Parathyroid adenoma (tissue), 2 donors: ENCODE results near the gene SPRY1.

ENCODE experiments used
- H2AFZ ChIP-seq: fragments of 300-600 bp; sonication (generic); one replicate; pipeline ENCODE4 v1.7.0; 2017; ENCODE audit warnings: antibody characterized with exemption, mild to moderate bottlenecking
- H3K27ac ChIP-seq: fragments of 300-600 bp; sonication (generic); one replicate; pipeline ENCODE4 v1.7.0; 2017
- H3K27me3 ChIP-seq: fragments of 300-600 bp; sonication (generic); one replicate; pipeline ENCODE4 v1.7.0; 2017; ENCODE audit warnings: low read length; ENCODE audit not compliant: control insufficient read depth, insufficient read depth
- H3K36me3 ChIP-seq: fragments of 300-600 bp; sonication (generic); one replicate; pipeline ENCODE4 v1.7.0; 2017; ENCODE audit warnings: low read length; ENCODE audit not compliant: control insufficient read depth, insufficient read depth
- H3K4me1 ChIP-seq: fragments of 300-600 bp; sonication (generic); one replicate; pipeline ENCODE4 v1.7.0; 2017; ENCODE audit warnings: control low read depth
- H3K4me2 ChIP-seq: fragments of 300-600 bp; sonication (generic); one replicate; pipeline ENCODE4 v1.7.0; 2017; ENCODE audit warnings: low read length
- H3K4me3 ChIP-seq: fragments of 300-600 bp; sonication (generic); one replicate; pipeline ENCODE4 v1.7.0; 2017; ENCODE audit warnings: low read depth, low read length
- H3K79me2 ChIP-seq: fragments of 300-600 bp; sonication (generic); one replicate; pipeline ENCODE4 v1.7.0; 2017; ENCODE audit warnings: control low read depth
- H3K9ac ChIP-seq: fragments of 300-600 bp; sonication (generic); one replicate; pipeline ENCODE4 v1.7.0; 2017; ENCODE audit warnings: mild to moderate bottlenecking
- H3K9me3 ChIP-seq: fragments of 300-600 bp; sonication (generic); one replicate; pipeline ENCODE4 v1.7.0; 2017; ENCODE audit warnings: low read length; ENCODE audit not compliant: control insufficient read depth
- TF ChIP-seq, protein P1 (sequence below): fragments of 300-600 bp; sonication (generic); IDR thresholded peaks from one replicate; pipeline ENCODE4 v1.7.0; 2017; ENCODE audit warnings: antibody characterized with exemption, mild to moderate bottlenecking
- donor health status: primary hyperparathyroidism.

Gene SPRY1

DNA sequence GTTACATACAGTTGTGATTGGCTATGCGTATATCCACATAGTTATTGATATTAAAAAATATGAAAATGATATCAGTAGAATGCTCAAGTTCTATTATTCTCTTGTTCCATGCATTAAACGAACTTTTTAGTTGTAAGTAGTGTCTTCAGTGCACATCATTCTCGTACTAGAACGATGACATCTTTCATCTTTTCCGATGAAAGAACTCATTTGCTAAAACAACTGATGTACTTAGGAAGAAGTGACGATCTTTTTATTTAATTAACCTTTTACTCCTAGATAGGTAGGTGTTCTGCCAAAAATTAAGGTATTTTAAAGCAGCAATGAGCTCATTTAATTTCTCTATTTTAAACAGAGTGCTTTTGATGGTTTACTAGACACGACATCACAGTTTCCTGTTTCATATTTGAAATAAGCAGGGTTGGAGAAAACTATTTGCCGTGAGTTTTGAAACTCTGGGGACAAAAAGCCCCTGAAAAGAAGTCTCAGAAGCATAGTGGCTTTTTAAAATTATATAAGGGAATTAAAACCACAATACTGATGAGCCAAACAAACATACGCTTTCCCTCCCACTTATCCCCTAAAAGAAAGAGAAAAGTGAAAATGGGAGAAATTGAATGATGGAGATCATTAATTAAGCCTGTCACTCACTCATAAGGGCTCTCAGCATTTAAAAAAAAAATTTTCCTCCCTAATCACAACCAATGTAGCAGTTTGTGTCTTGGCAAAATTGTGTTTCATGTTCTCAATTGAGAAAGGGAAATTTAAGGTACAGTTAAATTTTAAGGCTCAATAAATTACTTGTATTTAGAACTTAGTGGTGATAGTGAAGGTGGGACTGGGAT, 25.6 kb downstream of the SPRY1 start:
- H3K4me3 ChIP-seq = no peak overlapping the region
- no peak overlapping the region for H3K27ac ChIP-seq
- no peak overlapping the region for H3K9ac ChIP-seq

DNA sequence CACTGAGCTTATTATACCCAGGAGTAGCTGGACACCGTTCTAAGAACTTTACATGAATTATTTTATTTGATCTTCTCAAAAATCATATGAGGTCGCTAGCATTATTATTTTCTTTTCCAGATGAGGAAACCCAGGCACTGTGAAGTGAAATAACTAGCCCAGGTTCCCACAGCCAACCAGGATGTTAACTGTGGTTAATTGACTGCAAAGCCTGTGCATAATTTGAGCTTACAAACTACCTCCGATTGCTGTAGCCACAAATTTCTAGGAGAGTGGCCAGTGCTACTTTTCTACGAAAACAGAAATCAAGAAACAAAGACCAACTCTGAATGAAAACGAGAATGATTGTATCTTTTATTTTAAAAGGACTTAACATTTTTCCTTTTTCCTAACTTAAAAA, 27.2 kb downstream of the SPRY1 start:
- Histone ChIP-seq H3K4me2 (no peak overlapping the region), H3K79me2 (no peaks in the 10 kb centered on the region), H2AFZ (no peak overlapping the region), H3K4me3 (no peak overlapping the region), H3K9ac (no peak overlapping the region), H3K36me3 (no peaks in the 10 kb centered on the region), H3K9me3 (no peaks in the 10 kb centered on the region), H3K27ac (no peak overlapping the region), H3K4me1 (no peaks in the 10 kb centered on the region), H3K27me3 (no peaks in the 10 kb centered on the region)
- TF ChIP-seq, protein P1, sequence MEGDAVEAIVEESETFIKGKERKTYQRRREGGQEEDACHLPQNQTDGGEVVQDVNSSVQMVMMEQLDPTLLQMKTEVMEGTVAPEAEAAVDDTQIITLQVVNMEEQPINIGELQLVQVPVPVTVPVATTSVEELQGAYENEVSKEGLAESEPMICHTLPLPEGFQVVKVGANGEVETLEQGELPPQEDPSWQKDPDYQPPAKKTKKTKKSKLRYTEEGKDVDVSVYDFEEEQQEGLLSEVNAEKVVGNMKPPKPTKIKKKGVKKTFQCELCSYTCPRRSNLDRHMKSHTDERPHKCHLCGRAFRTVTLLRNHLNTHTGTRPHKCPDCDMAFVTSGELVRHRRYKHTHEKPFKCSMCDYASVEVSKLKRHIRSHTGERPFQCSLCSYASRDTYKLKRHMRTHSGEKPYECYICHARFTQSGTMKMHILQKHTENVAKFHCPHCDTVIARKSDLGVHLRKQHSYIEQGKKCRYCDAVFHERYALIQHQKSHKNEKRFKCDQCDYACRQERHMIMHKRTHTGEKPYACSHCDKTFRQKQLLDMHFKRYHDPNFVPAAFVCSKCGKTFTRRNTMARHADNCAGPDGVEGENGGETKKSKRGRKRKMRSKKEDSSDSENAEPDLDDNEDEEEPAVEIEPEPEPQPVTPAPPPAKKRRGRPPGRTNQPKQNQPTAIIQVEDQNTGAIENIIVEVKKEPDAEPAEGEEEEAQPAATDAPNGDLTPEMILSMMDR = no peak

More for the DNA sequence above, 25.6 kb downstream of the SPRY1 start:
- no peak overlapping the region for H2AFZ ChIP-seq
- no peaks in the 10 kb centered on the region for H3K79me2 ChIP-seq
- H3K27me3 ChIP-seq = no peaks in the 10 kb centered on the region
- TF ChIP-seq, protein P1 = no peak
- H3K4me1 ChIP-seq = no peaks in the 10 kb centered on the region
- H3K36me3 ChIP-seq = no peaks in the 10 kb centered on the region
- H3K4me2 ChIP-seq = no peak overlapping the region
- no peaks in the 10 kb centered on the region for H3K9me3 ChIP-seq

- TF ChIP-seq, protein P1 = no peak
- no peaks in the 10 kb centered on the region for H3K4me1 ChIP-seq
- no peak overlapping the region for H3K27ac ChIP-seq
- H3K79me2 ChIP-seq = no peaks in the 10 kb centered on the region
- H3K9me3 ChIP-seq = no peaks in the 10 kb centered on the region
- no peak overlapping the region for H3K9ac ChIP-seq
- no peak overlapping the region for H2AFZ ChIP-seq
- H3K27me3 ChIP-seq = no peaks in the 10 kb centered on the region
- H3K4me2 ChIP-seq = no peak overlapping the region
- no peak overlapping the region for H3K4me3 ChIP-seq
- H3K36me3 ChIP-seq = no peaks in the 10 kb centered on the region
Observed at GRCh38 chr4:123427951-123428350, 31.4 kb downstream of the SPRY1 start.

DNA sequence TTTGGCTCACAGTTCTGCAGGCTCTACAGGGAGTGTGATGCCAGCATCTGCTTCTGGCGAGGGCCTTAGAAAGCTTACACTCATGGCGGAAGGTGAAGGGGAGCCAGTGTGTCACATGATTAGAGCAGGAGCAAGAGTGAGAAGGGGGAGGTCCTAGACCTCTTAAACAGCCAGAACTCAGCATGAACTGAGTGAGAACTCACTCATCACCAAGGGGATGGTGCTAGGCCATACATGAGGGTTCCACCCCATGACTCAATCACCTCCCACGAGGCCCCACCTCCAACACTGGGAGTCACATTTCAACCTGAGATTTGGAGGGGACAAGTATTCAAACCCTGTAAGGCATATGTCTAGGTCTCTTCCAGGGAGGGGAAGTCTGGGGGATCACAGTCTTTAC, 33.4 kb downstream of the SPRY1 start:
- TF ChIP-seq, protein P1 = no peak
- no peak overlapping the region for H2AFZ ChIP-seq
- H3K9me3 ChIP-seq = no peaks in the 10 kb centered on the region
- no peaks in the 10 kb centered on the region for H3K4me1 ChIP-seq
- H3K27me3 ChIP-seq = no peaks in the 10 kb centered on the region
- no peaks in the 10 kb centered on the region for H3K79me2 ChIP-seq
- H3K9ac ChIP-seq = no peak overlapping the region
- H3K4me2 ChIP-seq = no peak overlapping the region
- H3K36me3 ChIP-seq = no peaks in the 10 kb centered on the region
- no peak overlapping the region for H3K27ac ChIP-seq
- H3K4me3 ChIP-seq = no peak overlapping the region

DNA sequence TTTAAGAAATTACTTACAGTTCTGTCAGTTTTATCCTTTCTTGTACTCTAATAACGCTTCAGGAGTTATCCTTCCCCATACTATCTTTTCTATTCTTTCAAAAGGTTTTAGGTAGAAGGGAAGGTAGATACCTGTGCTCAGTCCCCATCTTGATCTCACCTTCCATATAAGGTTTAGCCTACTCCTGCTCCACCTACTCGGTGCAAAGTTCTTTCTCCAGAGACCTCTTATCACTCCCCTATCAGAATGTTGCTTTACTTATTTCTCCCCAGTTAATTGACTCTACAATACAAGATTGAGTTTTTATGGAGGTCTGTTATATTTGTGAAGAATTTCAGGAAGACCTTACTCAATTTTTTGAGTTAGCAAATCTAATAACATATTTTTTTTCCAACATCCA, 33.9 kb downstream of the SPRY1 start:
- no peaks in the 10 kb centered on the region for H3K9me3 ChIP-seq
- H3K4me2 ChIP-seq = no peak overlapping the region
- TF ChIP-seq, protein P1 = no peak
- no peaks in the 10 kb centered on the region for H3K4me1 ChIP-seq
- no peaks in the 10 kb centered on the region for H3K27me3 ChIP-seq
- no peaks in the 10 kb centered on the region for H3K79me2 ChIP-seq
- no peaks in the 10 kb centered on the region for H3K36me3 ChIP-seq
- no peak overlapping the region for H3K9ac ChIP-seq
- no peak overlapping the region for H2AFZ ChIP-seq
- no peak overlapping the region for H3K4me3 ChIP-seq
- H3K27ac ChIP-seq = no peak overlapping the region
